Lung (tissue), 16 donors: ENCODE measurements around the gene GNA14. TPM values are rescaled to one million over a fixed set of nuclear protein-coding genes. Genes with fewer than 3 reads are reported as not detected.
"Not testable (repeated sequence)": the region's sequence is repeated elsewhere in the genome, so short reads cannot be mapped to it uniquely, and the experiment has no call there.

Experiments
- ATAC-seq: fragments of 200-7000 bp; cut with Tn5 transposase; one replicate; pipeline ENCODE4 v1.9.1; 2020; ENCODE audit warnings: moderate number of reproducible peaks; ENCODE audit not compliant: insufficient read depth, low FRiP score
- DNase-seq, 3 donors: peaks; one replicate each; pipeline ENCODE4 v3.0.0-alpha.2; 2013 to 2017
- H3K27ac ChIP-seq, 2 donors: one replicate each; pipeline ENCODE4 v1.5.1; 2013; ENCODE audit warnings: mild to moderate bottlenecking in 2 of 2, moderate library complexity in 2 of 2, control low read depth in 1 of 2, inconsistent platforms in 1 of 2, low read depth in 1 of 2, low read length in 1 of 2
- H3K27me3 ChIP-seq, 3 donors: one replicate each; pipeline ENCODE4 v1.5.1; 2013; ENCODE audit warnings: low read length in 2 of 3; ENCODE audit not compliant: control insufficient read depth in 3 of 3, insufficient read depth in 3 of 3
- H3K36me3 ChIP-seq, 4 donors: one replicate each; pipeline ENCODE4 v1.5.1; 2013; ENCODE audit warnings: low read length in 4 of 4, mild to moderate bottlenecking in 1 of 4, moderate library complexity in 1 of 4; ENCODE audit not compliant: control insufficient read depth in 4 of 4, insufficient read depth in 4 of 4
- H3K4me1 ChIP-seq, 5 donors: one replicate each; pipeline ENCODE4 v1.5.1; 2013; ENCODE audit warnings: low read length in 5 of 5, mild to moderate bottlenecking in 2 of 5, moderate library complexity in 1 of 5; ENCODE audit not compliant: control insufficient read depth in 5 of 5, insufficient read depth in 5 of 5
- H3K4me3 ChIP-seq: one replicate; pipeline ENCODE4 v1.5.1; 2013; ENCODE audit warnings: mild to moderate bottlenecking, control low read depth, moderate library complexity
- H3K9ac ChIP-seq, 2 donors: one replicate each; pipeline ENCODE4 v1.5.1; 2013; ENCODE audit warnings: low read length in 2 of 2, control low read depth in 1 of 2; ENCODE audit not compliant: insufficient read depth in 1 of 2
- H3K9me3 ChIP-seq, 4 donors: one replicate each; pipeline ENCODE4 v1.5.1; 2013; ENCODE audit warnings: low read length in 3 of 4, mild to moderate bottlenecking in 1 of 4, moderate library complexity in 1 of 4; ENCODE audit not compliant: control insufficient read depth in 4 of 4, insufficient read depth in 3 of 4
- WGBS, 2 donors: extraction: QIAGEN DNeasy Blood & Tissue Kit; methylation state at CpG; one replicate each; pipeline ENCODE4 v1.1.7; 2013; 5-methylcytosine and 5-hydroxymethylcytosine counted together
- long read RNA-seq, 5 donors: transcript quantifications; one replicate each; lab custom pipeline, GENCODE V29; 2026
- polyA plus RNA-seq, 2 donors: library from polyadenylated mRNA; stranded (reverse); fragments of 200-250 nt; gene quantifications; one replicate each; pipeline ENCODE4 v1.2.1, GENCODE V29; 2013
- total RNA-seq, 2 donors: library from RNA; depleted of rRNA in 1 of 2; stranded (reverse); fragments of >200 nt in 1 of 2; gene quantifications; one replicate each; pipeline ENCODE4 v1.2.1, GENCODE V29; 2014 to 2021
- TF ChIP-seq, protein P1 (sequence below): IDR thresholded peaks from 2 replicates; pipeline ENCODE4 v1.5.1; 2012; ENCODE audit warnings: mild to moderate bottlenecking; ENCODE audit errors: control extremely low read depth, extremely low read depth
- donor health status: control.
- donor health status: control.
- donor health status: Bipolar disorder and iron deficiency.
- donor health status: healthy.
- donor health status: DM: yes; HTN: yes; CAD: no.

GNA14 gene
- 10 to 100 TPM; 12.7 to 15.1 TPM for total RNA-seq
- 1 to 10 TPM; 4.1 to 9.8 TPM for polyA plus RNA-seq
- long read RNA-seq, donor 1, partial matches to known transcripts = 0 of 1 reads
- long read RNA-seq, donor 1, other reads (novel, unspliced or antisense) = 0 of 1 reads
- long read RNA-seq, donor 2, partial matches to known transcripts = 0 of 1 reads
- long read RNA-seq, donor 2, other reads (novel, unspliced or antisense) = 0 of 1 reads
- long read RNA-seq, donor 3, partial matches to known transcripts = 0 of 3 reads
- long read RNA-seq, donor 3, other reads (novel, unspliced or antisense) = 0 of 3 reads
- long read RNA-seq, donor 4 = 0 reads
- long read RNA-seq, donor 5, transcript GNA14-201 (7 exons, 2,482 nt) = major isoform, 5 of 5 reads
- long read RNA-seq, donor 5, partial matches to known transcripts = 0 of 5 reads
- long read RNA-seq, donor 5, other reads (novel, unspliced or antisense) = 0 of 5 reads

DNA sequence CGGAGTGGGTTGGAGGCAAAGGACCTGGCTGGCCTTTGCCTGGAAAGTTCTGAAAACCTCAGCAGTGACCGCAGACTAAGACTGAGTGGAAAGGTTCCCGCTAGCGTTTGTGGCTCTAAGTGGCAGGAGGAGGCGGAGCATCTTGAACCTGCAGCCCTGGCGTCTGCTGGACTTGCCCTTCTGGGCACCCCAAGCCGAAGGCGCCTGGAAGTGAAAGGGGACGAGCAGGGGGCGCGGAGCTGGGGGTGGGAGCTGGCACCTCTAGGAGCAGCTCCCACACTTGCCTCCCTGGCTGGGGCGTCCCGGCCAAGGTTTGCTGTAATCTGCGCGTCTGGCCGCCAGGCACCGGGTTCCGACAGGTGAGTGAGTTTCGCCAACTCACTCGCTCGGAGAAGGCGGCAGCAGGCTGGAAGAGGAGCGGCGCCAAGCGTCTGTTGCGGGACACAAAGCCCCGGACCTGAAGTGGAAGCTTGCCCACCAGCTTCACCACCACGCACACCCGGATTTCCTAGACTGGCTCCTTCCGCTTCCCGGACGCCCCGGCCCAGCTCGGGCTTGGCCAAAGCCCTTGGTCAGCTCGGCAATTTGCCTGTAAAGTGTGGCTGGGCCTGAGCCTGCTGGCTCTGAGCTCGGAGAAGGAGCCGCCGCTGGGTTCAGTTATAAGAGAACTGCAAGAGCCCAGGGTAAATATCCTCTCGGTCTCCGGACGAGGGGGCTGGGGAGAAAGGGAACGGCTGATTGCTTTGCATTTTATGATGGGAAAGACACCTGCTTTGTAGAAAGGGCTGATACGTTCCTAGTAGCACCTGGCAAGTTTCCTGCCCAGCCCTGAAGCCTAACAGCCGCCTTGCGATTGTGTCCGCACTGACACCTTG lies at the start of gene GNA14:
Gene GNA14 (minus strand): TSS at position 89 of the 875 bp plus-strand sequence. CDS start 529 bp downstream, outside the sequence.
- Histone ChIP-seq H3K4me1 (peaks cover 0 to 32% (median 6%) of the 10 kb centered on the region in 5 donors), H3K36me3 (no peaks in the 10 kb centered on the region), H3K27me3 (peaks cover 0 to 4% (median 0%) of the 10 kb centered on the region in 3 donors), H3K9me3 (no peaks in the 10 kb centered on the region), H3K9ac (peak within 1 kb of the TSS; percentile 50 to 51), H3K27ac (peak within 1 kb of the TSS in 1 of 2 donors; percentile 81), H3K4me3 (peak within 1 kb of the TSS; percentile 66)
- TF ChIP-seq, protein P1, sequence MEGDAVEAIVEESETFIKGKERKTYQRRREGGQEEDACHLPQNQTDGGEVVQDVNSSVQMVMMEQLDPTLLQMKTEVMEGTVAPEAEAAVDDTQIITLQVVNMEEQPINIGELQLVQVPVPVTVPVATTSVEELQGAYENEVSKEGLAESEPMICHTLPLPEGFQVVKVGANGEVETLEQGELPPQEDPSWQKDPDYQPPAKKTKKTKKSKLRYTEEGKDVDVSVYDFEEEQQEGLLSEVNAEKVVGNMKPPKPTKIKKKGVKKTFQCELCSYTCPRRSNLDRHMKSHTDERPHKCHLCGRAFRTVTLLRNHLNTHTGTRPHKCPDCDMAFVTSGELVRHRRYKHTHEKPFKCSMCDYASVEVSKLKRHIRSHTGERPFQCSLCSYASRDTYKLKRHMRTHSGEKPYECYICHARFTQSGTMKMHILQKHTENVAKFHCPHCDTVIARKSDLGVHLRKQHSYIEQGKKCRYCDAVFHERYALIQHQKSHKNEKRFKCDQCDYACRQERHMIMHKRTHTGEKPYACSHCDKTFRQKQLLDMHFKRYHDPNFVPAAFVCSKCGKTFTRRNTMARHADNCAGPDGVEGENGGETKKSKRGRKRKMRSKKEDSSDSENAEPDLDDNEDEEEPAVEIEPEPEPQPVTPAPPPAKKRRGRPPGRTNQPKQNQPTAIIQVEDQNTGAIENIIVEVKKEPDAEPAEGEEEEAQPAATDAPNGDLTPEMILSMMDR = no peak
- peak; percentile 68 for ATAC-seq
- 3 to 4% methylated on average over 46 of the region's 46 CpGs for WGBS, 2 donors
- peak; percentile 74 to 81 (median 78) for DNase-seq

- no peak overlapping the region for H3K4me3 ChIP-seq
- no peaks in the 10 kb centered on the region for H3K36me3 ChIP-seq
- TF ChIP-seq, protein P1 = no peak
- no peak for DNase-seq
- ATAC-seq = no peak
- H3K27me3 ChIP-seq = no peaks in the 10 kb centered on the region
- no peak overlapping the region for H3K9ac ChIP-seq
- no peak overlapping the region for H3K27ac ChIP-seq
- H3K4me1 ChIP-seq = no peaks in the 10 kb centered on the region
- WGBS, 2 donors = 95 to 98% methylated on average over 1 of the region's 1 CpG
- peaks cover 0 to 3% (median under 1%) of the 10 kb centered on the region in 4 donors for H3K9me3 ChIP-seq
These were observed 49.3 kb upstream of the GNA14 start for GRCh38 chr9:77697238-77697984.

GRCh38 chr9:77690723-77691122 lies 42.6 kb upstream of the GNA14 start:
- DNase-seq, H3K36me3 ChIP-seq, H3K4me3 ChIP-seq, H3K27ac ChIP-seq, ATAC-seq, H3K9ac ChIP-seq, H3K4me1 ChIP-seq, H3K27me3 ChIP-seq, H3K9me3 ChIP-seq: not testable (repeated sequence)
- 97 to 98% methylated on average over 3 of the region's 3 CpGs for WGBS, 2 donors

- 79 to 89% methylated on average over 3 of the region's 3 CpGs for WGBS, 2 donors
- not testable (repeated sequence) for H3K9ac ChIP-seq, H3K4me3 ChIP-seq, H3K36me3 ChIP-seq, H3K27ac ChIP-seq, H3K4me1 ChIP-seq, ATAC-seq, H3K9me3 ChIP-seq, DNase-seq, H3K27me3 ChIP-seq
These were observed 42.0 kb upstream of the GNA14 start for GRCh38 chr9:77690119-77690518.

- not testable (repeated sequence) for H3K9me3 ChIP-seq, H3K9ac ChIP-seq, H3K4me1 ChIP-seq, H3K27me3 ChIP-seq, H3K27ac ChIP-seq, DNase-seq, H3K36me3 ChIP-seq, H3K4me3 ChIP-seq, ATAC-seq
- WGBS, 2 donors = 92 to 94% methylated on average over 11 of the region's 11 CpGs
These were observed 39.6 kb upstream of the GNA14 start for GRCh38 chr9:77687737-77688136.
